Mesendoderm (in vitro differentiated cells): ENCODE measurements around the gene ATP8A2.

Experiments used
- DNase-seq: peaks from one replicate; pipeline ENCODE4 v3.0.0; 2013
- H2AK5ac ChIP-seq: 2 replicates; pipeline ENCODE4 v1.6.1; 2013; ENCODE audit warnings: low read length, inconsistent platforms
- H2BK120ac ChIP-seq: 2 replicates; pipeline ENCODE4 v1.6.1; 2013; ENCODE audit warnings: low read depth, mild to moderate bottlenecking, low read length, moderate library complexity, mixed read lengths
- H2BK15ac ChIP-seq: replicated peaks from 2 replicates; pipeline ENCODE4 v1.6.1; 2013; ENCODE audit warnings: low read depth, mild to moderate bottlenecking, moderate library complexity
- H2BK5ac ChIP-seq: 2 replicates; pipeline ENCODE4 v1.6.1; 2013; ENCODE audit warnings: low read length, inconsistent platforms
- H3K18ac ChIP-seq: 2 replicates; pipeline ENCODE4 v1.6.1; 2013; ENCODE audit warnings: mild to moderate bottlenecking, low read length, mixed read lengths
- H3K23ac ChIP-seq: one replicate; pipeline ENCODE4 v1.6.1; 2013; ENCODE audit warnings: low read length
- H3K27ac ChIP-seq: 2 replicates; pipeline ENCODE4 v1.5.1; 2013; ENCODE audit warnings: low read depth, mild to moderate bottlenecking, inconsistent platforms, low read length, moderate library complexity
- H3K27me3 ChIP-seq: 2 replicates; pipeline ENCODE4 v1.6.1; 2013; ENCODE audit warnings: low read length, control low read depth, mild to moderate bottlenecking, inconsistent platforms; ENCODE audit not compliant: insufficient read depth, poor library complexity
- H3K36me3 ChIP-seq: 2 replicates; pipeline ENCODE4 v1.6.1; 2013; ENCODE audit warnings: low read length, inconsistent platforms; ENCODE audit not compliant: control insufficient read depth, insufficient read depth
- H3K4ac ChIP-seq: one replicate; pipeline ENCODE4 v1.6.1; 2013; ENCODE audit warnings: low read depth, mild to moderate bottlenecking, low read length, moderate library complexity
- H3K4me1 ChIP-seq: 2 replicates; pipeline ENCODE4 v1.6.1; 2013; ENCODE audit warnings: low read depth, low read length, inconsistent platforms; ENCODE audit not compliant: control insufficient read depth
- H3K4me2 ChIP-seq: 2 replicates; pipeline ENCODE4 v1.6.1; 2013; ENCODE audit warnings: low read length
- H3K4me3 ChIP-seq: 2 replicates; pipeline ENCODE4 v1.5.1; 2013; ENCODE audit warnings: mild to moderate bottlenecking, low read length
- H3K56ac ChIP-seq: one replicate; pipeline ENCODE4 v1.6.1; 2013; ENCODE audit warnings: low read length
- H3K79me1 ChIP-seq: 2 replicates; pipeline ENCODE4 v1.6.1; 2013; ENCODE audit warnings: low read length, inconsistent platforms
- H3K79me2 ChIP-seq: 2 replicates; pipeline ENCODE4 v1.6.1; 2013; ENCODE audit warnings: mild to moderate bottlenecking, low read length; ENCODE audit not compliant: control insufficient read depth, insufficient read depth
- H3K9ac ChIP-seq: 2 replicates; pipeline ENCODE4 v1.6.1; 2013; ENCODE audit warnings: low read length, inconsistent platforms
- H4K5ac ChIP-seq: one replicate; pipeline ENCODE4 v1.6.1; 2013; ENCODE audit warnings: low read length
- H4K8ac ChIP-seq: one replicate; pipeline ENCODE4 v1.6.1; 2013; ENCODE audit warnings: low read depth, mild to moderate bottlenecking, control low read depth, low read length, moderate library complexity
- WGBS: extraction: QIAGEN DNeasy Blood & Tissue Kit; methylation state at CpG from one replicate; pipeline ENCODE4 v1.1.7; 2013; ENCODE audit warnings: low lambda C conversion rate, missing lambda C conversion rate; ENCODE audit not compliant: insufficient coverage; ENCODE audit errors: extremely low coverage; 5-methylcytosine and 5-hydroxymethylcytosine counted together

The ATP8A2 gene

GRCh38 chr13:25860862-25861261 lies 489.1 kb downstream of the ATP8A2 start:
- Histone ChIP-seq H2BK5ac (no peak overlapping the region), H3K56ac (no peak overlapping the region), H3K18ac (no peak overlapping the region), H4K8ac (no peak overlapping the region), H3K4me3 (no peak overlapping the region), H3K79me2 (no peaks in the 10 kb centered on the region), H3K4me1 (no peaks in the 10 kb centered on the region), H2BK120ac (no peak overlapping the region), H3K4me2 (no peak overlapping the region), H3K36me3 (no peaks in the 10 kb centered on the region), H4K5ac (no peak overlapping the region), H3K79me1 (no peaks in the 10 kb centered on the region), H3K23ac (no peak overlapping the region), H2BK15ac (no peak overlapping the region), H3K27me3 (no peaks in the 10 kb centered on the region), H2AK5ac (no peak overlapping the region), H3K9ac (no peak overlapping the region), H3K4ac (no peak overlapping the region), H3K27ac (no peak overlapping the region)
- DNase-seq: no peak
- WGBS: no CpG with 5 or more reads among the region's 3 CpGs

- Histone ChIP-seq H3K27me3 (no peaks in the 10 kb centered on the region), H2BK5ac (no peak overlapping the region), H3K4me2 (no peak overlapping the region), H3K4ac (no peak overlapping the region), H3K9ac (no peak overlapping the region), H3K4me1 (no peaks in the 10 kb centered on the region), H2AK5ac (no peak overlapping the region), H3K79me2 (no peaks in the 10 kb centered on the region), H3K56ac (no peak overlapping the region), H4K5ac (no peak overlapping the region), H3K4me3 (no peak overlapping the region), H3K23ac (no peak overlapping the region), H4K8ac (no peak overlapping the region), H3K79me1 (no peaks in the 10 kb centered on the region), H3K36me3 (no peaks in the 10 kb centered on the region), H2BK120ac (no peak overlapping the region), H3K18ac (no peak overlapping the region), H3K27ac (no peak overlapping the region), H2BK15ac (no peak overlapping the region)
- WGBS: no CpG with 5 or more reads among the region's 4 CpGs
- DNase-seq: no peak
Observed at GRCh38 chr13:25862156-25862555, 490.4 kb downstream of the ATP8A2 start.

GRCh38 chr13:25864116-25864515 lies 492.3 kb downstream of the ATP8A2 start:
- Histone ChIP-seq H3K18ac (no peak overlapping the region), H2BK15ac (no peak overlapping the region), H3K4me3 (no peak overlapping the region), H3K4me2 (no peak overlapping the region), H3K36me3 (no peaks in the 10 kb centered on the region), H3K79me1 (no peaks in the 10 kb centered on the region), H2BK120ac (no peak overlapping the region), H2AK5ac (no peak overlapping the region), H3K56ac (no peak overlapping the region), H4K8ac (no peak overlapping the region), H3K9ac (no peak overlapping the region), H3K4me1 (no peaks in the 10 kb centered on the region), H3K79me2 (no peaks in the 10 kb centered on the region), H2BK5ac (no peak overlapping the region), H3K4ac (no peak overlapping the region), H4K5ac (no peak overlapping the region), H3K27ac (no peak overlapping the region), H3K27me3 (no peaks in the 10 kb centered on the region), H3K23ac (no peak overlapping the region)
- no CpG with 5 or more reads among the region's 6 CpGs for WGBS
- DNase-seq: no peak

- no peak overlapping the region for H3K4me2 ChIP-seq
Observed at GRCh38 chr13:25864936-25865335, 493.2 kb downstream of the ATP8A2 start.

GRCh38 chr13:25865391-25865790 lies 493.6 kb downstream of the ATP8A2 start:
- H3K79me2 ChIP-seq: no peaks in the 10 kb centered on the region
- no peaks in the 10 kb centered on the region for H3K4me1 ChIP-seq
- no peak overlapping the region for H3K18ac ChIP-seq
- no peak overlapping the region for H2BK120ac ChIP-seq
- no peak overlapping the region for H3K4ac ChIP-seq
- H2BK15ac ChIP-seq: no peak overlapping the region
- no peak overlapping the region for H3K27ac ChIP-seq
- H3K27me3 ChIP-seq: no peaks in the 10 kb centered on the region
- H3K36me3 ChIP-seq: no peaks in the 10 kb centered on the region
- no peak overlapping the region for H2BK5ac ChIP-seq
- no peak overlapping the region for H4K5ac ChIP-seq
- no peak overlapping the region for H4K8ac ChIP-seq
- DNase-seq: no peak
- no peak overlapping the region for H3K56ac ChIP-seq
- no peak overlapping the region for H3K9ac ChIP-seq
- H2AK5ac ChIP-seq: no peak overlapping the region
- no peak overlapping the region for H3K23ac ChIP-seq
- H3K4me3 ChIP-seq: no peak overlapping the region
- no peaks in the 10 kb centered on the region for H3K79me1 ChIP-seq
- no CpG with 5 or more reads among the region's 2 CpGs for WGBS
- no peak overlapping the region for H3K4me2 ChIP-seq

More at GRCh38 chr13:25864936-25865335, 493.2 kb downstream of the ATP8A2 start:
- no peak overlapping the region for H4K5ac ChIP-seq
- no peaks in the 10 kb centered on the region for H3K36me3 ChIP-seq
- H3K4me3 ChIP-seq: no peak overlapping the region
- no peak overlapping the region for H3K27ac ChIP-seq
- H4K8ac ChIP-seq: no peak overlapping the region
- WGBS: no CpG with 5 or more reads among the region's 1 CpG
- no peak overlapping the region for H3K56ac ChIP-seq
- H3K4me1 ChIP-seq: no peaks in the 10 kb centered on the region
- H3K23ac ChIP-seq: no peak overlapping the region
- H3K79me2 ChIP-seq: no peaks in the 10 kb centered on the region
- H3K79me1 ChIP-seq: no peaks in the 10 kb centered on the region
- H3K4ac ChIP-seq: no peak overlapping the region
- H2BK120ac ChIP-seq: no peak overlapping the region
- no peak overlapping the region for H3K18ac ChIP-seq
- H2AK5ac ChIP-seq: no peak overlapping the region
- DNase-seq: no peak
- H2BK15ac ChIP-seq: no peak overlapping the region
- H3K27me3 ChIP-seq: no peaks in the 10 kb centered on the region
- no peak overlapping the region for H2BK5ac ChIP-seq
- no peak overlapping the region for H3K9ac ChIP-seq

- H3K4ac ChIP-seq: no peak overlapping the region
- no peaks in the 10 kb centered on the region for H3K36me3 ChIP-seq
- no peak overlapping the region for H4K5ac ChIP-seq
- no peak overlapping the region for H2BK15ac ChIP-seq
- H3K23ac ChIP-seq: no peak overlapping the region
- no peak overlapping the region for H3K4me2 ChIP-seq
- H2BK5ac ChIP-seq: no peak overlapping the region
- H3K56ac ChIP-seq: no peak overlapping the region
- H4K8ac ChIP-seq: no peak overlapping the region
- H3K27me3 ChIP-seq: no peaks in the 10 kb centered on the region
- H3K18ac ChIP-seq: no peak overlapping the region
- H3K79me2 ChIP-seq: no peaks in the 10 kb centered on the region
- H2AK5ac ChIP-seq: no peak overlapping the region
- no peak overlapping the region for H3K4me3 ChIP-seq
- no peaks in the 10 kb centered on the region for H3K4me1 ChIP-seq
- no peak overlapping the region for H2BK120ac ChIP-seq
- H3K27ac ChIP-seq: no peak overlapping the region
- H3K79me1 ChIP-seq: no peaks in the 10 kb centered on the region
- no peak overlapping the region for H3K9ac ChIP-seq
- no peak for DNase-seq
Observed at GRCh38 chr13:25867038-25867437, 495.3 kb downstream of the ATP8A2 start.
